Right ventricle myocardium superior (tissue), 1 donor: ENCODE results near the gene ANGPTL2. TPM values are rescaled to one million over a fixed set of nuclear protein-coding genes. Genes with fewer than 3 reads are reported as not detected.

Source experiments
- ATAC-seq: fragments of 200-7000 bp; cut with Tn5 transposase; one replicate; pipeline ENCODE4 v1.9.1; 2020; ENCODE audit warnings: mild to moderate bottlenecking; ENCODE audit not compliant: poor library complexity
- DNase-seq: peaks from one replicate; pipeline ENCODE4 v3.0.0-alpha.2; 2020
- intact Hi-C: fragments of 100-400 bp; cut with DNase I; formaldehyde crosslinking; loops from one replicate; pipeline ENCODE4 v1.11.2; 2022
- total RNA-seq: library from RNA; stranded (reverse); fragmentation: NEBNext Ultra II Directional; extraction: Animal tissue kit (Norgen Biotek cat#: 25700); gene quantifications from one replicate; pipeline ENCODE4 v1.2.1, GENCODE V29; 2021
- donor health status: DM: no; HTN: yes; CAD: no; lungs with severe emphysema.

Gene ANGPTL2
- total RNA-seq, 1 donor from 2014 or later: 32.6 TPM

DNA sequence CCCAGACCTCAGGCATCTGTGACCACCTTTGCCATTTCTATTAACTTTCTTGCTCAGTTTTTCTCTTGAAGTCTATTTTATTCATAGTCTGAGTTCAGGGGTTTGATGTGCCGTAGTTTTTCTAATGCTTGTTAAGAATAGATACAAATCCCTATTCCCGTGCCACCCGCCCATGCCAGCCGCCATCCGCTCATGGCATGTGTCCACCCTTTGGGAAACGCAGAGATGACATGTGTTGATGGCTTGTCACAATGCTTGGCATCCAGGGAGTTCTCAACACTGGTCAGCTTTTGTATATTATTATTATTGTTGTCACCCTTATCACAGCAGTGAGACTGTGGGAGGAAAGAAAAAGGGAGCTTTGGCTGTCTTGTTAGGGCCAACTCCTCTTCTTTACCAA lies 17.3 kb upstream of the ANGPTL2 start:
- ATAC-seq: no peak
- no peak for DNase-seq
- intact Hi-C loops: no loop called here

- intact Hi-C loops: no loop called here
- ATAC-seq (no peak), DNase-seq (no peak)
Observed at GRCh38 chr9:127139071-127139731, 16.8 kb upstream of the ANGPTL2 start.

DNA sequence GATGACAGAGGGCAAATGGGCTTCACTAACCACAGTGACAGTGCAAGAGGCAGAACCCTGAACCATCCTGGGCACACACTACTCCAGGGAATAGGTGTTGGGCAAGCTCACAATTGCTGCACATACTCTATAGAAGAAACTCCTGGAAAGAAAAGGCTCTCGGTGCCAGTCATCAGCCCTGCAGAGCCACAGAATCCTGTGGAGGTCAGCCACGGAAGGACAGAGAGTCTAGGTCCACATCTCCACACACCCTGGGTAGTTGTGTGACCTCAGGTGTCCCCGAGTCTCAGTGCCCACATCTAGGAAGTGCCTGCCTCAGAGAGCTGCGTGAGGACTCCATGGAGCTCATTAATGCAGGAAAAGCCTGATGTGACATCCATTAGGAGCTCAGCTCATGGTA lies 16.0 kb upstream of the ANGPTL2 start:
- no peak for ATAC-seq
- no peak for DNase-seq
- intact Hi-C loops: no loop called here

- ATAC-seq: no peak
- no peak for DNase-seq
- intact Hi-C loops: no loop called here
Observed at GRCh38 chr9:127137640-127138360, 15.4 kb upstream of the ANGPTL2 start.

DNA sequence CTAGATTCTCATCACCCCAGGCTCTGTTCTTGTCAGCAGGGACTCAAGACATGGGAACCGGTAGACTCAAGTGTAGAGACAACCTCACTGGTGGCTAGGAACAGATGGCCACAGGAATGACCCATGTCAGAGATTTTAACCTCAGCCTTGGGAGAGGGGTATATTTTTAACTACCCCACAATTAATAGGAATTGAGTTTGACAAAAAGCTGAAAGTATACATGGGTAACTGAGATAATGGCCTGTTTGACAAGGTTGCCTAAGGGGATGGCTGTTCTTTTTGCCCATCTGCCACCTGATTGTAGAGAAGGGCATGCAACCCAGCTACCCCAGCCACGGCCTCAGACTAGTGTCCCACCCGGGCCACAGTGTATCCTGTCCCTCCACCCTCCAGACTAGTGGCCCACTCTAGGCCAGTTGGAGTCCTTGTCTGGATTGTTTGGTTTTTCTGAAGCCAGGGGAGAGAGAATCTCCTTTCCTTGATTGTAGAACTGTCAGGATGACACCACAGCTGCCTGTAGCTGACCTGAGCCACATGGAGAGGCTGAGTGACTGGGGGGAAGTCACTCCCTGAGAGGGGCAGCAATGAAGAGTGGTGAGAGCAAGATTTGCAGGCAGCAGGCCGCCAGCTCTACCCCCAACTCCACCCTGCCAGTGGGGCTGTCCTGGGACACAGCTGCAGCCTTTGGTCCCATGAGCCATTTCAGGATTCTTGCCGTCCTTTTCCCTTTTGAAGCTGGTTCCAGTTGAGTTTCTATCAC lies 14.6 kb upstream of the ANGPTL2 start:
- ATAC-seq (no peak), DNase-seq (no peak)
- intact Hi-C loops: no loop called here

- DNase-seq: no peak
- intact Hi-C loops: no loop called here
- no peak for ATAC-seq
Observed at GRCh38 chr9:127136081-127136879, 13.8 kb upstream of the ANGPTL2 start.

GRCh38 chr9:127135056-127135745 lies 12.8 kb upstream of the ANGPTL2 start:
- ATAC-seq (no peak), DNase-seq (no peak)
- intact Hi-C loops: no loop called here

DNA sequence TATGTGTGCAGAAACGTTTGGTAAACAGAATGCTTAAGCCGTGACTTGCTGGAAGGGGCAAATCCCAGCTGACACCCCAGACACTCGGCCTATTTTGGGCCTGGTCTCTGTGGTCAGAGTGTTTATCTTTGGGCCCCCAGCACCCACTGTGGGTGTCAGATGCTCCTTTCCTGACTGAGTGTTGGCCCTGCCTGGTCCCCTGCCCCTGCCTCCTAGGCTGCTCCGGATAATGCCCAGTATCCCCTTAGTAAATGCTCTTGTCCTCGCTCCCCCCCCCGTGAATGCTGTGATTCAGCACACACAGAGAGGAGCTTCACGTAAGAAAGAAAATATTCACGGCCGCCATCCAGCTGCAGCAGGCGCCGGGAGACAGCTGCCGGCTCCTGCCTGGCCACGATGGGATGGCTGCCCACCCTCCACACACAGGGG lies 11.3 kb upstream of the ANGPTL2 start:
- ATAC-seq (peak; percentile 60), DNase-seq (peak; percentile 68)
- intact Hi-C loops: no loop called here

DNA sequence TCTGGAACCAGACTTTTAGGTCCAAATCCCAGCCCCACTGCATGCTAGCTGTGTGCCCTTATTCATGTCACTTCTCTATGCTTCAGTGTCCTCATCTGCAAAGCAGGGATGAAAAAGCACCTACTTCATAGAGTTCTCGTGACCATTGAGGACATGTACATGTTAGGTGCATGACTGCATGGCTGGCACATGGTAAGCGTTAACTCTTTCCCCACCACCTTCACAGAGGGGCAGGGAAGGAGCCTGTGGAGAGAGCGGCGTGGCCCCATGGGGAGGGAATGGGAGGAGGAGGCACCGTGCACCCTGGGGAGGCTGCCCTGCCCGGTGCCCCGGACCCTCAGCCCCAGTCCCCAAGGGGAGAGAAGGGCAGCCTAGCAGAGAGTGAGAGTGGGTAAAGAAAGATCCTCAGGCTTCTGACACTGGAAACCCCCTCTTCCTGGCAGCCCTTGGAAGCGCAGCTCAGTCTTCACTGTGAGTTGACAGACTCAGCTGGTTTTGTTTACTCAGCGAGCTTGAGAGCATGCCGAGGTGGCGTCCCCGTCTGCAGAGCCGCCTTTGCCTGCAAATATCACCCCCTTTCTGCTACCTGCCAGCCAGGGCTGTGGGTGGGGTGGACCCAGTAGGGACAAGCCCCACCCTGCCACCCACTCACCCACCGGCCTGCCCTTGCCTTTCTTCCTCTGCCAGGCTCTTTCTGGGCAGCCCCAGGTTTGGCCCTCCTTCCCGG lies 10.6 kb upstream of the ANGPTL2 start:
- no peak for DNase-seq
- intact Hi-C loops: no loop called here
- ATAC-seq: no peak

DNA sequence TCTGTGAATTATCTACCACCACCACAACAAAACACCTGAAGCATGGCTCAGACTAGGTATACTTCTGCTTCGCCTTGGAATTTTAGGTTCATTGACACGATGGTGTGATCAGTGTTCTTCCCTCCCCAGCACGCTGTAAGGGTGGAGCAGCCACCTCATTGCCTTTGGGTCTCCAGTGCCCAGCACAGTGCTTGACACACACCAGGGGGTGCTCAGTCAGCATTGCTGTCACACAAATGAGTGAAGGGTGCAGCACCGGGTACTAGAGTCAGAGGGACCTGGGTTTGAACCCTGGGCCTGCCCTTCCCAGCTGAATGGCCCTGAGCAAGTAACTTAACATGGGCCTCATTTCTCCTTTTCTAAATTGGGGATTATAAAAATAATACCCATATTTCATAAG lies 9.9 kb upstream of the ANGPTL2 start:
- DNase-seq: no peak
- no peak for ATAC-seq
- intact Hi-C loops: no loop called here

GRCh38 chr9:127131871-127132270 lies 9.4 kb upstream of the ANGPTL2 start:
- ATAC-seq (no peak), DNase-seq (no peak)
- intact Hi-C loops: no loop called here

DNA sequence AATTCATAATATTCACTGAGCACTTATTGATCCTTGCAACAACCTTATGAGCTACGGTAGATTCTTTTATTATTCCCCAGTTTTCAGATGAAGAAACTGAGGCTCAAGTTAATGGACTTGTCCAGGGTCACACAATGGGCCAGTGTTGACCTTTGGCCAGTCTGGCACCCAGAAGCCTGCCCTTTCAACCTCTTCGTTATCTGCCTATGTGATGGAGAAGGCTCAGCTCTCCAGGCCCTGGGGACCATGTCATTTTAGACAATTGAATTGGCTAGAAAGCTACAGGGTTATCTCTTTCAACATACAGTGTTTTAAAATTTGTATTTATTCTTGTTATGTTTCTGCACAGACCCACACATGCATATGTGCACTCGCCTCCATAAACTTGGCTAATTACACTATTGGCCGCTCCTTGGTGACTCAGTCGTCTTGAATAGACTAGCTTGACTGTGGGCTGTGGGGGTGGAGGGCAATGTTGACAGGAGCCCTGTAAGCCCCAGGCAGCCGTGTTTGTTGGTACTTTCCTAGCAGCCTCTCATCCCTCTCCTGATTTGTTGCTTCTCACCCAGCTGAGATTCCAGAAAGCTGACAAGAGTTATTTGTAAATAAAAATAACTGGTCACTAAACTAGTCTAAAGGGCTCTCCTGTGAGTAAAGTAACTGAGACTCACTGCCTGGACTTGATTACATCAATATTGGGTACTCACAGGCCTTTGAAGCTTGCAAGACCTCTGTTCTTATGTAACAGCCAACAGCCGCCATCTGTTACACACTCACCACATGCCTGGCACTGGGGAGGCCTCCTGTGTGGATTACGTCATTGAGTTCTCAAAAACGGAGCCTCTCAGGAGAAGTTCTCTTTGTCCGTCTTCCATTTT lies 8.5 kb upstream of the ANGPTL2 start:
- ATAC-seq: peak; percentile 18
- intact Hi-C loops: no loop called here
- peak; percentile 74 for DNase-seq

- DNase-seq (no peak), ATAC-seq (no peak)
- intact Hi-C loops: no loop called here
Observed at GRCh38 chr9:127130235-127130634, 7.8 kb upstream of the ANGPTL2 start.

DNA sequence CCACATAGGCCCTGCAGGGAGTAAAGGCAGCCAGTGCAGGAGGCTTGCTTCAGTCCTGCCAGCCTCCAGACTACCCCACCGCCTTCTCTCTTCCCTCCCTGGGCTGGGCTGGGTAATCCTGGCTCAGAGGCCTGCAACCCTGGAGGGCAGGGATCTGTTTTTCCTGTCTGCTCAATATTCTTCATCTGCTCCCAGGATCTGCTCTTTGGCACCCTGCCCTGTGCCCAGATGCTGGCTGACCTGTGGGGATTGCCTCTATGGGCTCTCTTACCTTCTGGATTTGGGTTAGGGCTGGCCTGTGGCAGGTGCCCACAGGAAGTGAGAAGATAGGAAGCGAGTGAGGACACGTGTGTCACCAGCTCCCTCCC lies 7.3 kb upstream of the ANGPTL2 start:
- intact Hi-C loops: no loop called here
- ATAC-seq: no peak
- DNase-seq: no peak

DNA sequence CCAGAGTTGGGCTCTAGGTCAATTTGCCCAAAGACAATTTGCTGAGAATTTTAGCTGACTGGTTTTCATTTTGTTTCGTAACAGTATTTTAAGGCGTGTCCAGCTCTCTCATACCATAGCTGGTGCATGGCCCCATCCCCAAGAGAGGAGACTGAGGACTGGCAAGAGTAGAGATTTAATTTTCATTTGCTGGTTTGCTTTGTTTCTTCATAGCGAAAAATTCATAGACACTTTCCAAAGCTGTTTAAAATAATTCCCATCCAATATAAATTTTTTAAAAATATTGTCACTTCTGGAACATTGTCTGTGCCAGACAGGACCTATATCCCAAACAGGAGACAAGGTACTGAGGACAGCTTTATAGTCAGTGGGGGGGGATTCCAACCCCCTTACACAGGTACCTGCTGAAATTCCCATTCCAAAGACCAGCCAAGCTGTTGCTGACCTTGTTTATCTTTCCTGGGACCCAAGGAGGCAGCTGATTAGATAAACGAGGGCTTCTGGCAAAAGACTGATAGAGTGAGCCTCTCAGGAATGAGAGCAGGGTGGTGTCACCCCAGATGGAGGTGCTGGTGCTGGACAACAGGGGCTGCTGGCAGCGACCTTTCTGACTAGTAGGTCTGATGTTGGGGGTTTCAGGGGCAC lies 6.8 kb upstream of the ANGPTL2 start:
- no peak for DNase-seq
- intact Hi-C loops: no loop called here
- ATAC-seq: peak; percentile 50

DNA sequence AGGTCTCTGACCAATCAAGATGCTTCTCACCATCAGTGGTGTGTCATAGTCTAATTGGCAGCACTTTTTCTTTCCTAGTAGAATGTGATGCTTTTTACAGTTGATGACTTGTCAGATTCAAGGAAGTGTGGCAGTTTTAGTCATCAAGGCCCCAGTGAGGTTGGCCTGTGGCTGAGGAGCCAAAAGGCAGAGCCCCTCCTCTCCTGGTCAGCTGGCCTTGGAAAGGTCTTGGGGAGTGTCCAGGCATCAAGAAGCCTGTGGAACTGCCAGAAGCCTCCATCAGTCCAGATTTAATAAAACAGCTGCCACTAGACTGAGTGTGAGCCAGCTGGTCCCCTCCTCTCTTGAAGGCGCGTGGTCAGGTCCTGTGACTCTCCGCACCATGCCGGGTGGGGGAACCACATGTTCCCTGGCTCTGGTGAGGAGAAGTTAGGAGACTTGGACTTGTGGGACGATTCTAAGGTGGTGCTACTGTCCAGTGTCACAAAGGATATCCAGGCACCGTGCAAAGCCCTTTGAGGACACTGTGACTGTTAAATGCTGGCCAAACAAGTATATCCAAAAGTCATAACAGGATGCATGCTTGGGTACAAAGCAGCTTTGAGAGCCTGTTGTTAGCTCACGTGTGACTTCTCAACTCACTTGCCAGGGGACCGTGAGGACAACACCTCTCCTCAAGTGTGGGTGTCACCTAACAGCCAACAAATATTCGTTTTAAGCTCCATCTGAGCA lies 6.1 kb upstream of the ANGPTL2 start:
- DNase-seq (peak; percentile 79), ATAC-seq (peak; percentile 81)
- intact Hi-C loops: no loop called here
